Upper lobe of left lung (tissue), 4 donors: ENCODE results near the gene ADAMTS8.

Source experiments
- EP300 ChIP-seq, 4 donors: sonication (generic); formaldehyde crosslinking; IDR thresholded peaks; one replicate each; pipeline ENCODE4 v1.5.1; 2017; ENCODE audit warnings: antibody characterized with exemption in 4 of 4, control low read depth in 2 of 4
- POLR2A ChIP-seq, 4 donors: fragments of 450-650 bp; IDR thresholded peaks; one replicate each; pipeline ENCODE4 v1.5.1; 2016 to 2017; ENCODE audit warnings: antibody characterized with exemption in 4 of 4, mild to moderate bottlenecking in 2 of 4
- POLR2AphosphoS5 ChIP-seq, 2 donors: sonication (generic); formaldehyde crosslinking; IDR thresholded peaks; one replicate each; pipeline ENCODE4 v1.5.1; 2017; ENCODE audit warnings: antibody characterized with exemption in 2 of 2
- TF ChIP-seq, protein P1 (sequence below), 6 experiments: fragments of 450-650 bp in 4 of 6; fragments of 200-600 bp in 2 of 6; sonication (generic) in 2 of 6; IDR thresholded peaks; one replicate each; pipeline ENCODE4 v1.5.1; 2016 to 2019; ENCODE audit warnings: antibody characterized with exemption in 6 of 6

- TF ChIP-seq POLR2A (IDR thresholded peaks at IDR 0.05) (no peak), POLR2AphosphoS5 (IDR thresholded peaks at IDR 0.05) (no peak), EP300 (IDR thresholded peaks at IDR 0.05) (no peak)
- TF ChIP-seq, protein P1, sequence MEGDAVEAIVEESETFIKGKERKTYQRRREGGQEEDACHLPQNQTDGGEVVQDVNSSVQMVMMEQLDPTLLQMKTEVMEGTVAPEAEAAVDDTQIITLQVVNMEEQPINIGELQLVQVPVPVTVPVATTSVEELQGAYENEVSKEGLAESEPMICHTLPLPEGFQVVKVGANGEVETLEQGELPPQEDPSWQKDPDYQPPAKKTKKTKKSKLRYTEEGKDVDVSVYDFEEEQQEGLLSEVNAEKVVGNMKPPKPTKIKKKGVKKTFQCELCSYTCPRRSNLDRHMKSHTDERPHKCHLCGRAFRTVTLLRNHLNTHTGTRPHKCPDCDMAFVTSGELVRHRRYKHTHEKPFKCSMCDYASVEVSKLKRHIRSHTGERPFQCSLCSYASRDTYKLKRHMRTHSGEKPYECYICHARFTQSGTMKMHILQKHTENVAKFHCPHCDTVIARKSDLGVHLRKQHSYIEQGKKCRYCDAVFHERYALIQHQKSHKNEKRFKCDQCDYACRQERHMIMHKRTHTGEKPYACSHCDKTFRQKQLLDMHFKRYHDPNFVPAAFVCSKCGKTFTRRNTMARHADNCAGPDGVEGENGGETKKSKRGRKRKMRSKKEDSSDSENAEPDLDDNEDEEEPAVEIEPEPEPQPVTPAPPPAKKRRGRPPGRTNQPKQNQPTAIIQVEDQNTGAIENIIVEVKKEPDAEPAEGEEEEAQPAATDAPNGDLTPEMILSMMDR (IDR thresholded peaks at IDR 0.05), result no peak
Measured at GRCh38 chr11:130369141-130369691, 59.2 kb downstream of the ADAMTS8 start.
